Muscle of leg (tissue), 11 donors: ENCODE data around the gene DLGAP1. TPM values are rescaled to one million over a fixed set of nuclear protein-coding genes. Genes with fewer than 3 reads are reported as not detected.

ENCODE experiments used
- DNase-seq: peaks from one replicate; pipeline ENCODE4 v3.0.0; 2013
- H3K27ac ChIP-seq: one replicate; pipeline ENCODE4 v1.5.1; 2013; ENCODE audit warnings: mild to moderate bottlenecking, low read length, control low read depth
- H3K27me3 ChIP-seq: one replicate; pipeline ENCODE4 v1.6.1; 2013; ENCODE audit warnings: low read length; ENCODE audit not compliant: control insufficient read depth, insufficient read depth
- H3K36me3 ChIP-seq: one replicate; pipeline ENCODE4 v1.6.1; 2013; ENCODE audit warnings: low read length; ENCODE audit not compliant: control insufficient read depth, insufficient read depth
- H3K4me1 ChIP-seq: one replicate; pipeline ENCODE4 v1.6.1; 2013; ENCODE audit warnings: low read length; ENCODE audit not compliant: control insufficient read depth, insufficient read depth
- H3K4me3 ChIP-seq: one replicate; pipeline ENCODE4 v1.5.1; 2013; ENCODE audit warnings: low read length, control low read depth
- H3K9me3 ChIP-seq: replicated peaks from 2 replicates; pipeline ENCODE4 v1.6.1; 2013; ENCODE audit warnings: low read depth, low read length; ENCODE audit not compliant: control insufficient read depth
- WGBS: methylation state at CpG from one replicate; pipeline ENCODE4 v1.1.5; 2013; ENCODE audit warnings: missing lambda C conversion rate; ENCODE audit not compliant: insufficient coverage; 5-methylcytosine and 5-hydroxymethylcytosine counted together
- polyA plus RNA-seq, 8 donors: library from polyadenylated mRNA; unstranded; fragments of 120-200 nt; gene quantifications; one replicate each; pipeline versions ENCODE4 v1.2.1 to v1.2.3, GENCODE V29; 2013; ENCODE audit warnings: inconsistent platforms in 1 of 8, low replicate concordance in 1 of 8; ENCODE audit not compliant: insufficient read length in 8 of 8, insufficient read depth in 1 of 8
- total RNA-seq: library from RNA; stranded (reverse); fragments of 120-200 nt; gene quantifications from one replicate; pipeline ENCODE4 v1.2.4, GENCODE V29; 2013

The DLGAP1 gene
- total and polyA plus RNA-seq, 9 donors = 0.87 to 3.1 (median 1.8) TPM

GRCh38 chr18:4270988-4271387 is 184.1 kb downstream of the DLGAP1 start:
- no peaks in the 10 kb centered on the region for H3K4me1 ChIP-seq
- no peak overlapping the region for H3K27ac ChIP-seq

GRCh38 chr18:4270016-4270415 is 185.1 kb downstream of the DLGAP1 start:
- Histone ChIP-seq H3K4me1 (no peaks in the 10 kb centered on the region), H3K27ac (no peak overlapping the region), H3K4me3 (no peak overlapping the region), H3K27me3 (no peaks in the 10 kb centered on the region), H3K9me3 (no peaks in the 10 kb centered on the region), H3K36me3 (no peaks in the 10 kb centered on the region)
- no CpG with 5 or more reads among the region's 3 CpGs for WGBS
- DNase-seq = no peak

More at GRCh38 chr18:4270988-4271387, 184.1 kb downstream of the DLGAP1 start:
- no peak for DNase-seq
- Histone ChIP-seq H3K27me3 (no peaks in the 10 kb centered on the region), H3K9me3 (no peaks in the 10 kb centered on the region), H3K4me3 (no peak overlapping the region), H3K36me3 (no peaks in the 10 kb centered on the region)
- WGBS = no CpG with 5 or more reads among the region's 2 CpGs

GRCh38 chr18:4267641-4268040 is 187.5 kb downstream of the DLGAP1 start:
- 67% methylated on average over 1 of the region's 5 CpGs for WGBS
- H3K4me1 ChIP-seq = peaks cover 8% of the 10 kb centered on the region

GRCh38 chr18:4264347-4264791 is 190.7 kb downstream of the DLGAP1 start:
- peak overlapping the region; percentile 55 for H3K27ac ChIP-seq
- no peaks in the 10 kb centered on the region for H3K9me3 ChIP-seq
- H3K4me3 ChIP-seq = peak overlapping the region; percentile 3
- H3K4me1 ChIP-seq = peaks cover 8% of the 10 kb centered on the region
- no peaks in the 10 kb centered on the region for H3K27me3 ChIP-seq
- WGBS = 29% methylated on average over 1 of the region's 4 CpGs
- no peaks in the 10 kb centered on the region for H3K36me3 ChIP-seq
- peak; percentile 88 for DNase-seq

More at GRCh38 chr18:4267641-4268040, 187.5 kb downstream of the DLGAP1 start:
- Histone ChIP-seq H3K36me3 (no peaks in the 10 kb centered on the region), H3K27ac (no peak overlapping the region), H3K9me3 (no peaks in the 10 kb centered on the region), H3K27me3 (no peaks in the 10 kb centered on the region), H3K4me3 (no peak overlapping the region)
- no peak for DNase-seq

- no peaks in the 10 kb centered on the region for H3K27me3 ChIP-seq
- no peak overlapping the region for H3K4me3 ChIP-seq
- H3K36me3 ChIP-seq = no peaks in the 10 kb centered on the region
- H3K9me3 ChIP-seq = no peaks in the 10 kb centered on the region
- no peak overlapping the region for H3K27ac ChIP-seq
- WGBS = no CpG with 5 or more reads among the region's 3 CpGs
- DNase-seq = no peak
- peaks cover 8% of the 10 kb centered on the region for H3K4me1 ChIP-seq
Measured at GRCh38 chr18:4260107-4260506, 195.0 kb downstream of the DLGAP1 start.

GRCh38 chr18:4256766-4257417 is 198.2 kb downstream of the DLGAP1 start:
- Histone ChIP-seq H3K27ac (no peak overlapping the region), H3K4me1 (no peaks in the 10 kb centered on the region), H3K27me3 (no peaks in the 10 kb centered on the region), H3K36me3 (no peaks in the 10 kb centered on the region), H3K4me3 (no peak overlapping the region), H3K9me3 (no peaks in the 10 kb centered on the region)
- DNase-seq = no peak
- 100% methylated on average over 1 of the region's 7 CpGs for WGBS

GRCh38 chr18:4254840-4255239 is 200.3 kb downstream of the DLGAP1 start:
- DNase-seq = no peak
- H3K27me3 ChIP-seq = no peaks in the 10 kb centered on the region
- 73% methylated on average over 6 of the region's 7 CpGs for WGBS
- H3K4me1 ChIP-seq = no peaks in the 10 kb centered on the region
- H3K36me3 ChIP-seq = no peaks in the 10 kb centered on the region
- no peak overlapping the region for H3K27ac ChIP-seq
- H3K9me3 ChIP-seq = no peaks in the 10 kb centered on the region
- no peak overlapping the region for H3K4me3 ChIP-seq

- WGBS = 100% methylated on average over 1 of the region's 4 CpGs
- no peaks in the 10 kb centered on the region for H3K36me3 ChIP-seq
- no peak overlapping the region for H3K27ac ChIP-seq
- H3K4me1 ChIP-seq = no peaks in the 10 kb centered on the region
- DNase-seq = no peak
- H3K9me3 ChIP-seq = no peaks in the 10 kb centered on the region
- H3K27me3 ChIP-seq = no peaks in the 10 kb centered on the region
- no peak overlapping the region for H3K4me3 ChIP-seq
Measured at GRCh38 chr18:4252829-4253228, 202.3 kb downstream of the DLGAP1 start.

- DNase-seq = no peak
- 68% methylated on average over 2 of the region's 3 CpGs for WGBS
- Histone ChIP-seq H3K27me3 (no peaks in the 10 kb centered on the region), H3K4me1 (no peaks in the 10 kb centered on the region), H3K4me3 (no peak overlapping the region), H3K36me3 (no peaks in the 10 kb centered on the region), H3K27ac (no peak overlapping the region), H3K9me3 (no peaks in the 10 kb centered on the region)
Measured at GRCh38 chr18:4251873-4252272, 203.2 kb downstream of the DLGAP1 start.

- Histone ChIP-seq H3K27ac (no peak overlapping the region), H3K27me3 (no peaks in the 10 kb centered on the region)
- WGBS = no CpG with 5 or more reads among the region's 2 CpGs
Measured at GRCh38 chr18:4251206-4251605, 203.9 kb downstream of the DLGAP1 start.

GRCh38 chr18:4250141-4250540 is 205.0 kb downstream of the DLGAP1 start:
- Histone ChIP-seq H3K9me3 (no peaks in the 10 kb centered on the region), H3K36me3 (no peaks in the 10 kb centered on the region), H3K27ac (no peak overlapping the region), H3K4me3 (no peak overlapping the region), H3K27me3 (no peaks in the 10 kb centered on the region), H3K4me1 (no peaks in the 10 kb centered on the region)
- WGBS = no CpG with 5 or more reads among the region's 2 CpGs
- no peak for DNase-seq

More at GRCh38 chr18:4251206-4251605, 203.9 kb downstream of the DLGAP1 start:
- Histone ChIP-seq H3K36me3 (no peaks in the 10 kb centered on the region), H3K4me1 (no peaks in the 10 kb centered on the region), H3K9me3 (no peaks in the 10 kb centered on the region), H3K4me3 (no peak overlapping the region)
- no peak for DNase-seq
